Measurements from ENCODE around the gene BLOC1S3. TPM values are rescaled to one million over a fixed set of nuclear protein-coding genes. Genes with fewer than 3 reads are reported as not detected.

The BLOC1S3 gene
- total RNA-seq, 6 experiments from 2014 or later: 4.7 to 17.0 (median 6.1) TPM

GRCh38 chr19:45211751-45212381, 33.3 kb downstream of the BLOC1S3 start:
- peak; percentile 67 to 77 (median 76) for DNase-seq
- Histone ChIP-seq H3K4me3 (no peak overlapping the region), H3K27ac (no peak overlapping the region), H3K27me3 (no peaks in the 10 kb centered on the region), H3K4me1 (peaks cover 0 to 6% (median 3%) of the 10 kb centered on the region in 4 donors), H3K9me3 (no peaks in the 10 kb centered on the region), H3K36me3 (no peaks in the 10 kb centered on the region)
- 35% methylated on average over 4 of the region's 17 CpGs for WGBS (ENCODE audit: insufficient coverage, low coverage, low lambda C conversion rate, missing lambda C conversion rate)
- TF ChIP-seq POLR2A (IDR thresholded peaks at IDR 0.05): no peak
- TF ChIP-seq CTCF (IDR thresholded peaks at IDR 0.05): no peak
- intact Hi-C loops (cut with DNase I): no loop called here
- ATAC-seq: peak; percentile 66 to 79 (median 72)

- H3K4me1 ChIP-seq: peaks cover 0 to 6% (median 3%) of the 10 kb centered on the region in 4 donors
- TF ChIP-seq CTCF (IDR thresholded peaks at IDR 0.05) (no peak), POLR2A (IDR thresholded peaks at IDR 0.05) (no peak)
- ATAC-seq (no peak), DNase-seq (peak in 1 of 3 donors; percentile 26)
- no peaks in the 10 kb centered on the region for H3K27me3 ChIP-seq
- H3K4me3 ChIP-seq: no peak overlapping the region
- WGBS (ENCODE audit: insufficient coverage, low coverage, low lambda C conversion rate, missing lambda C conversion rate): 63% methylated on average over 14 of the region's 23 CpGs
- H3K9me3 ChIP-seq: no peaks in the 10 kb centered on the region
- no peaks in the 10 kb centered on the region for H3K36me3 ChIP-seq
- no peak overlapping the region for H3K27ac ChIP-seq
- intact Hi-C loops (cut with DNase I): no loop called here
These were observed 34.4 kb downstream of the BLOC1S3 start for GRCh38 chr19:45213031-45213430.

DNA sequence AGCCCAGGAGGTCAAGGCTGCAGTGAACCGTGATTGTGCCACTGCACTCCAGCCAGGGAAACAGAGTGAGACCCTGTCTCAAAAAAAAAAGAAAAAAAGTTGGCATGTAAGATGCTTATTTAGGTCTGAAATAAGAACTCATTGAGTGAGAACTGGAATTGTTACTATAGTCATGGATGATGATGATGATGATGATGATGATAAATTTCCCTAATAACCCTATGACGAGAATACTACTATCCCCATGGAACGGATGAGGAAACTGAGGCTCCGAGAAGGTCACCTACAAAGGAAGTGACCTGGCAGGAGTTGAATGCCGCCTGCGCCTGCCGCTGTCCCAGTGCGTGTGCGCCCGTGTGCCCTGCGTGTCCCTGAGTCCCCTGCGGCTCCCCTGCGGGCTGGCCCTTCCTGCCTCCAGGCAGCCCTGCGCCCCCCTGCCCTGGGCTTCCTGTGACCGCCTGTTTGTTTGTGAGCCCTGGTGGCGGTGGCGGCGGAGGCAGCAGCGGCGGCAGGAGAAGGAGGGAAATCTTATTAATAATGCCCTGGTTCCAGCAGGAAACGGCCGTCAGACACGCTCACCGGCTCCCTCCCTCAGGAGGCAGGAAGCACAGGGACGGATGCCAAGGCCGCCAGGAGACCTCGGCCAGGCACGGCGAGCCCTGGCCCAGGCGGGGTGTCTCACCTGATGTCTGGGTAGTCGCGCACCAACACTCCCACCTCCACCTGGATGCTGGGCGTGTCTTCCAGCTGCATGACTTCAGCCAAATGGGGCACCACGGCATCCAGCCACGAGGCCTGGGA, 37.0 kb downstream of the BLOC1S3 start:
- H3K4me3 ChIP-seq: no peak overlapping the region
- H3K36me3 ChIP-seq: no peaks in the 10 kb centered on the region
- no peaks in the 10 kb centered on the region for H3K4me1 ChIP-seq
- intact Hi-C loops (cut with DNase I): no loop called here
- H3K27ac ChIP-seq: no peak overlapping the region
- peak; percentile 8 to 47 (median 14) for ATAC-seq
- H3K9me3 ChIP-seq: no peaks in the 10 kb centered on the region
- peak in 1 of 3 donors; percentile 55 for DNase-seq
- WGBS (ENCODE audit: insufficient coverage, low coverage, low lambda C conversion rate, missing lambda C conversion rate): 14% methylated on average over 20 of the region's 35 CpGs
- no peak for TF ChIP-seq CTCF (IDR thresholded peaks at IDR 0.05)
- no peak for TF ChIP-seq POLR2A (IDR thresholded peaks at IDR 0.05)
- H3K27me3 ChIP-seq: no peaks in the 10 kb centered on the region

- Histone ChIP-seq H3K4me3 (no peak overlapping the region), H3K36me3 (no peaks in the 10 kb centered on the region), H3K4me1 (no peaks in the 10 kb centered on the region), H3K9me3 (no peaks in the 10 kb centered on the region), H3K27me3 (no peaks in the 10 kb centered on the region), H3K27ac (no peak overlapping the region)
- ATAC-seq (no peak), DNase-seq (no peak)
- no peak for TF ChIP-seq CTCF (IDR thresholded peaks at IDR 0.05)
- no peak for TF ChIP-seq POLR2A (IDR thresholded peaks at IDR 0.05)
- intact Hi-C loops (cut with DNase I): no loop called here
- 68% methylated on average over 6 of the region's 6 CpGs for WGBS (ENCODE audit: insufficient coverage, low coverage, low lambda C conversion rate, missing lambda C conversion rate)
These were observed 38.1 kb downstream of the BLOC1S3 start for GRCh38 chr19:45216667-45217066.

Measured in right lobe of liver (tissue), 6 donors.